PFSK-1 (cell line): ENCODE measurements around the gene KMT5C.

ENCODE experiments used
- FOXP2 ChIP-seq: optimal IDR thresholded peaks from 2 replicates; pipeline ENCODE3; 2011; ENCODE audit warnings: borderline replicate concordance, control low read depth, inconsistent platforms; ENCODE audit not compliant: insufficient read depth; ENCODE audit errors: extremely low read length, extremely low read depth
- POLR2AphosphoS5 ChIP-seq: IDR thresholded peaks from 2 replicates; pipeline ENCODE4 v1.6.1; 2012; ENCODE audit warnings: low read depth, mild to moderate bottlenecking, control low read depth, low read length, moderate library complexity
- SIN3A ChIP-seq: IDR thresholded peaks from 2 replicates; pipeline ENCODE4 v1.6.1; 2012; ENCODE audit warnings: mild to moderate bottlenecking, low read length, moderate library complexity, borderline replicate concordance; ENCODE audit not compliant: insufficient read depth
- TAF1 ChIP-seq: IDR thresholded peaks from 2 replicates; pipeline ENCODE4 v1.6.1; 2012; ENCODE audit warnings: low read length, control low read depth, borderline replicate concordance; ENCODE audit not compliant: insufficient read depth
- TF ChIP-seq, protein P1 (sequence below), 2 experiments: IDR thresholded peaks; 2 replicates each; pipeline versions ENCODE4 v1.6.1 to v1.8.0; 2011 to 2012; ENCODE audit warnings: low read depth in 2 of 2, low read length in 2 of 2, control low read depth in 1 of 2, inconsistent platforms in 1 of 2, mild to moderate bottlenecking in 1 of 2, moderate library complexity in 1 of 2; ENCODE audit not compliant: insufficient read depth in 1 of 2

KMT5C gene

DNA sequence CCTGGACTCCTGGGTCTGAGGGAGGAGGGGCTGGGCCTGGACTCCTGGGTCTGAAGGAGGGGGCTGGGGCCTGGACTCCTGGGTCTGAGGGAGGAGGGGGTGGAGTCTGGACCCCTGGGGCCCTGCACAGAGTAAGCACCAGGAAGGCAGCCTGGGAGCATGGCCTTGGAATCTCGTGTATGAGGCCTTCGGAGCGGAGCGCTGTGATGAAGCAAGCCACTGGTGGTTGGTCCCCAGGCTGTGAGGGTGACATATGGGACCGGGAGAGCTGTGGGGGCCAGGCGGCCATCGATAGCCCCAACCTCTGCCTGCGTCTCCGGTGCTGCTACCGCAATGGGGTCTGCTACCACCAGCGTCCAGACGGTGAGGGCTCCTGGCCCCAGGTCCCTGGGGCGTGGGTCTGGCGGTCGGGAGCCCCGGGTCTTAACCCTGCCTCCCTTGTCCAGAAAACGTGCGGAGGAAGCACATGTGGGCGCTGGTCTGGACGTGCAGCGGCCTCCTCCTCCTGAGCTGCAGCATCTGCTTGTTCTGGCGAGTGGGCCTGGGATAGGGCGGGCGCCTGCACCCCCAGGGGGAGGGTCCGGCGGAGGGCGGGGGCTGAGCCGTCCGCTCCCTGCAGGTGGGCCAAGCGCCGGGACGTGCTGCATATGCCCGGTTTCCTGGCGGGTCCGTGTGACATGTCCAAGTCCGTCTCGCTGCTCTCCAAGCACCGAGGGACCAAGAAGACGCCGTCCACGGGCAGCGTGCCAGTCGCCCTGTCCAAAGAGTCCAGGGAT is 37.9 kb downstream of the KMT5C start:
- no peak for TF ChIP-seq FOXP2
- TF ChIP-seq TAF1, result no peak
- TF ChIP-seq, protein P1, sequence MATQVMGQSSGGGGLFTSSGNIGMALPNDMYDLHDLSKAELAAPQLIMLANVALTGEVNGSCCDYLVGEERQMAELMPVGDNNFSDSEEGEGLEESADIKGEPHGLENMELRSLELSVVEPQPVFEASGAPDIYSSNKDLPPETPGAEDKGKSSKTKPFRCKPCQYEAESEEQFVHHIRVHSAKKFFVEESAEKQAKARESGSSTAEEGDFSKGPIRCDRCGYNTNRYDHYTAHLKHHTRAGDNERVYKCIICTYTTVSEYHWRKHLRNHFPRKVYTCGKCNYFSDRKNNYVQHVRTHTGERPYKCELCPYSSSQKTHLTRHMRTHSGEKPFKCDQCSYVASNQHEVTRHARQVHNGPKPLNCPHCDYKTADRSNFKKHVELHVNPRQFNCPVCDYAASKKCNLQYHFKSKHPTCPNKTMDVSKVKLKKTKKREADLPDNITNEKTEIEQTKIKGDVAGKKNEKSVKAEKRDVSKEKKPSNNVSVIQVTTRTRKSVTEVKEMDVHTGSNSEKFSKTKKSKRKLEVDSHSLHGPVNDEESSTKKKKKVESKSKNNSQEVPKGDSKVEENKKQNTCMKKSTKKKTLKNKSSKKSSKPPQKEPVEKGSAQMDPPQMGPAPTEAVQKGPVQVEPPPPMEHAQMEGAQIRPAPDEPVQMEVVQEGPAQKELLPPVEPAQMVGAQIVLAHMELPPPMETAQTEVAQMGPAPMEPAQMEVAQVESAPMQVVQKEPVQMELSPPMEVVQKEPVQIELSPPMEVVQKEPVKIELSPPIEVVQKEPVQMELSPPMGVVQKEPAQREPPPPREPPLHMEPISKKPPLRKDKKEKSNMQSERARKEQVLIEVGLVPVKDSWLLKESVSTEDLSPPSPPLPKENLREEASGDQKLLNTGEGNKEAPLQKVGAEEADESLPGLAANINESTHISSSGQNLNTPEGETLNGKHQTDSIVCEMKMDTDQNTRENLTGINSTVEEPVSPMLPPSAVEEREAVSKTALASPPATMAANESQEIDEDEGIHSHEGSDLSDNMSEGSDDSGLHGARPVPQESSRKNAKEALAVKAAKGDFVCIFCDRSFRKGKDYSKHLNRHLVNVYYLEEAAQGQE (IDR thresholded peaks at IDR 0.05; ENCODE audit: insufficient read depth in 1 of 2, low read depth in 2 of 2, low read length in 2 of 2), result no peak
- no peak for TF ChIP-seq SIN3A
- no peak for TF ChIP-seq POLR2AphosphoS5

DNA sequence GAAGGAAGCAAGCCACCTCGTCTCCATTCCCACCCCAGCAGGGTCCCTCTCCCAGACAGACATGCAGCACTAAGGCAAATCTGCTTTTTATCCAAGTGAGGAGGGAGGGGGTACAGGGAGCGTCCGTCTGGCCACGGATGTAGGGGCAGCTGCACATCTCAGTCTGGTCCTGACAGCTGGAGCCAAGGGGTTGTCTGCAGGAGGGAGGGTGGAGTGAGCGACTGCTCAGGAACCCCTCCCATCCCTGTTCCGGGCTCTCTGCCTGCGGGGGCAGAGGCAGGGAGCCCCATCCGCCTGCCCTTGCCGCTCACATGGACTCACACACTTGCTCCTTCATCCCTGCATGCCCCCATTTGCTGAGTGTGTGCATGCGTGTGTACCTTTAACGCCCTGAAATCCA is 39.5 kb downstream of the KMT5C start:
- TF ChIP-seq FOXP2, result no peak
- TF ChIP-seq, protein P1 (IDR thresholded peaks at IDR 0.05; ENCODE audit: insufficient read depth in 1 of 2, low read depth in 2 of 2, low read length in 2 of 2), result no peak
- TF ChIP-seq TAF1, result no peak
- no peak for TF ChIP-seq SIN3A
- no peak for TF ChIP-seq POLR2AphosphoS5

DNA sequence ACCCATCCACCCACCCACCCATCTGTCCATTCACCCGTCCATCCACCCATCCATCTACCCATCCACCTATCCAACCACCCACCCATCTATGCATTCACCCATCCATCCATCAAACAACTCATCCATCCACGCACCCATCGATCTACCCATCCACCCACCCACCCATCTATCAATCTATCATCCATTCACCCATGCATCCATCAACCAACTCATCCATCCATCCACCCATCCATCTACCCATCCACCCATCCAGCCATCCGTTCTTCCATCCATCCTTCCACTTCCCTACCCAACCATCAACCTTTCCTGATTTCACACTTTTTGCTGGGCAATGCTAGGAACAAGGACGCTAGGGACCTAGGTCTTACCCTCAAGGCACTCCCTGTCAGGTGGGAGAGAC is 42.3 kb downstream of the KMT5C start:
- TF ChIP-seq TAF1, result no peak
- TF ChIP-seq, protein P1 (IDR thresholded peaks at IDR 0.05; ENCODE audit: insufficient read depth in 1 of 2, low read depth in 2 of 2, low read length in 2 of 2), result no peak
- TF ChIP-seq POLR2AphosphoS5, result no peak

DNA sequence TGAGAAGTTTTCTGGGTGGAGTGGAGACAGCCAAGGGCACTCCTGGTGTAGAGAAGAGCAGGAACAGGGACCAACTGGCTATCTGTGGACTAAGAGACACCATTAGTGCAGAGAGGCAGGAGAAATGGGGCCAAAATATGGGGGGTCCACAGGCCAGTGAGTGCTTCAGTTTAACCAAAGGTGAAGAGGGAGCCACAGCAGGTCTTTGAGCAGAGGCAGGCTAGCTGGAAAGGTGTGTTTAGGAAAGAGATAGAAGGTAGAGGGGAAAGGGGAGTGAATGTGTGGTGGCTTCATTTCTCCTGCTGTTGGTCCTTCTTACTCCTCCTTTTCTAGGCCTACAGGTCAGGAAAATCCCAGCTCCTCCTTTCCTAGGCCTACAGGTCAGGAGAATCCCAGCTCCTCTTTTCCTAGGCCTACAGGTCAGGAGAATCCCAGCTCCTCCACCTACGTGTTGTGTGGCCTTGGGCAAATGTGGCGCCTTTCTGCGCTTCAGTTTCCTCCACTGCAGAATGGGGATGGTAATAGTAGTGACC is 42.9 kb downstream of the KMT5C start:
- no peak for TF ChIP-seq SIN3A

DNA sequence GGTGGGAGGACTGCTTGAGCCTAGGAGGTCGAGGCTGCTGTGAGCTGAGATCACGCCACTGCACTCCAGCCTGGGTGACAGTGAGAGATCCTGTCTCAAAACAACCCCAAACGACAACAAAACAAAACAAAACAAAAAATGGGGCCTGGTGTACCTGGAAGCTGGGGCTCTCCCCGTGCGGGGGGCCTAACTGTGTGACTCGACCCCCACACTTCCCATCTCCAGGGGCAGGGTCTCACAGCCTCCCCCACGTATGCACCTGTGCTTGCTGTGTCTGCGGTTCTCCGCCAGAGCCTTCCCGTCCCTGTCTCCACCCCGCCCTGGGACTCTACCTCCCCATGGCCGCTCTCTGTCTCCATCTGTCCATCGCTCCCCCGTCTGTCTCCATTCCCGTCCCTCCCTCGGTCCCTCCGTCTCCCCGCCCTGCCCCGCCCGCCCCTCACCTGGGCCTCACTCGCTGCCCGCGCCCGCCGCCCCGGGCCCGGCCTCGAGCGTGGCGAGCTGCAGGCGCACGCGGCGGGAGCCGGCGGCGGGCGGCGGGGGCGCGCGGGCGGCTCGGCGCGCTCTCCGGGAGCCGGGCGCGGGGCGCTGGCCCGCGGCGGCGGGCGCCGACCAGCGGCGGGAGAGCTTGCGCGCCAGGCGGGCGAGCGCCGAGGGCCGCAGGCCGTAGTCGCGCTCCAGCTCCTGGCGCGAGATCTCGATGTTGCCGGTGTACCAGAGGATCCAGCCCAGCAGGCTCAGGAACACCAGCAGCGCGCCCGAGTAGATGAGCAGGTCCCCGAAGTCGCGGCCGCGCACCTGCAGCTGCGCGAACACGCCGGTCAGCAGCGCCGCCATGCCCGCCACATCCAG is 43.8 kb downstream of the KMT5C start:
- no peak for TF ChIP-seq POLR2AphosphoS5

DNA sequence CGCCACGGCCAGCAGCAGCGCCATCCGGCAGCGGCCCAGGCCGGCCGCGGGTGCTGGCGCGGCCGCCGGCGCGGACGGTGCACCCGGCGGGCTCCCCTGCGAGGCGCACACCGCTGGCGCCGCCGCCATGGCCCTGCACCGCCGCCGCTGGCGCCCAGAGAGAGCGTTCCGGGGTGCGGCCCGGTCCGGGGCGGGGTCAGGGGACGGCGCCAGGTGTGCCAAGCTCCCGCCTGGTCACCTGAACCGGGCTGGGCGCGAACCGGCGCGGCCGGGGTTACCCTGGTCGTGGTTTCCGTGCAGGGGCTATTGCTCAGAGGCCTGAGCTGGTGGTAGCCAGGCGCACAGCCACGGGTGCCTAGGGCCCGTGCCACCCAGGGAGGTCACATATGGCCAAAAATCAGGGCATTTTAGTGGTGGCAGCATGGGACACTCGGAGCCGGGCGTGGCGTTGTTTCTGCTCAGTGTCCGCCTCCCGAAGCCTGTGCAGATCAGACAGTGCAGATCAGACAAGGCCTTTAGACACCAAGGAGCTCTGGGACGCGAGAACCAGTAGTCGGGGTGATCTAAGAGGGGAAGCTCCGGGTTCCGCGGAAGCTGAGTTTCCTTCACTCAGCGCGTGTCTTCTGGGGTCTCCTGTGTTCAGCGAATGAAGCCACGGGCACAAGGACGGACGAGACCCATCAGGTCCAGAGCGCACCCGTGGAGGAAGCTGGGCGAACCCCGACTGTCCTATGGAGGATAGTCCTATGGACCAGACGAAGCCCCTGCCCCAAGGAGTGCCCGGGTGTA is 44.6 kb downstream of the KMT5C start, which contains the start of gene TMEM238:
TSS of gene TMEM238 (minus strand) at position 162 of the 789 bp plus-strand sequence. CDS start at position 129, 33 bp downstream.
- TF ChIP-seq TAF1, result no peak
